ENCODE measurements around the gene MRPL16.
"Not testable (repeated sequence)": the region's sequence is repeated elsewhere in the genome, so short reads cannot be mapped to it uniquely, and the experiment has no call there.

Gene MRPL16

GRCh38 chr11:59810911-59811259 lies 307 bp upstream of the MRPL16 start:
- DNase-seq: no peak

- no peak for DNase-seq
Measured at GRCh38 chr11:59807047-59807610, 3.4 kb downstream of the MRPL16 start.

GRCh38 chr11:59804061-59804460 lies 6.5 kb downstream of the MRPL16 start:
- no peak for DNase-seq

DNA sequence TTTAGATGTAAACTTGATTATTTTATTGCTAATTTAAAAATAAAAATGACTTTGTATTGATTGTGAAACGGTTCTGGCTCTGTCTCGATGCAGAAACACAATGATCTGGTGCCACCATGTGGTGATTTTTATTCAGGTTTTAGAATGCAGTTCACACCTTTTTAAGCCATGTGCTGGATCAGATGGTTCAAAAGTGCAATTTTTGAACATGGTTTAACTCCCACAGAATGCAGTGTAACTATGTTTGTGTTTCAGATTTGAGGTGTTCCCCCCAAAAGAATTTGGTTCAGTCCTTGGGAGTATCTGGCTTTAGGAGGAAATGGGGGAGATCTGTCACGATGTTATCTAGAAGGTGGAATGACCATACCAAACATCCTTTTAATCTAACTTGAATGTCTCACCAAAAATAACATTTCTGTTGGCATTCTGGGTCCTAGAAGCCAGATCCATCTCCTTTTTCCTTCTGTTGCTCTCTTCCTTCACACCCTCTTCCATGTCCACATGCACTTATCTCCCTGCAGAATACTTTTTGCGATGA lies 7.9 kb downstream of the MRPL16 start:
- DNase-seq: no peak

DNA sequence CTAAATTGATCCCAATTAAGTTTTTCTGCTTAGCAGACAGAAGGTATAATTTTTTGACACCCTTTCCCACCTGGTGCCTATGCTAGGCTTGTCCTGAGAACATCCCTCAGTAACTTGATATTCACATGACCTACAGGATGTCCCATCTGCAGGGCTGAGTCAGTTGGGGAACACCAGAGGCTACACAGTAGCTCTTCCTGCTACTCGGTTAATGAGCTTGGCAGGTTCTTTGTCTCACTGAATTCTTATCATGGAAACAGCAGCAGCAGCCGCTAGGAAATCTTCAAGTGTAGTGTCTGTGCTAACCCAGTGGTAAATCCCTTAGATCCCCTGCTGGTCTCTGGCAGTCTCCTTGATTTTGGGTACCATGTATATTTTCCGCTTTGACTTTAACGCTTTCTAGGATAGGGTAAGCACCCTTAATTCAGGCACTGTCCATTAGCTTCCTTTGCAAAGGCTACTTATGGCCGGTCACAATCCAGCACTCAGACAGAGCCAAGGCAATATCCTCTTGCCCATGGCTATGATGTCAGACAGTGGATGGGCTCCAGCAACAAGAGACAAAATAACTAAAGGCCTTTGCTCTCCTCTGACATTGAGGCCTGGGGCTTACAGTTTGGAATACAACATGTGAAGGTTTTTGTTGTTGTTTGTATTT lies 8.5 kb downstream of the MRPL16 start:
- no peak for DNase-seq

GRCh38 chr11:59801160-59801706 lies 9.3 kb downstream of the MRPL16 start:
- DNase-seq: no peak

DNA sequence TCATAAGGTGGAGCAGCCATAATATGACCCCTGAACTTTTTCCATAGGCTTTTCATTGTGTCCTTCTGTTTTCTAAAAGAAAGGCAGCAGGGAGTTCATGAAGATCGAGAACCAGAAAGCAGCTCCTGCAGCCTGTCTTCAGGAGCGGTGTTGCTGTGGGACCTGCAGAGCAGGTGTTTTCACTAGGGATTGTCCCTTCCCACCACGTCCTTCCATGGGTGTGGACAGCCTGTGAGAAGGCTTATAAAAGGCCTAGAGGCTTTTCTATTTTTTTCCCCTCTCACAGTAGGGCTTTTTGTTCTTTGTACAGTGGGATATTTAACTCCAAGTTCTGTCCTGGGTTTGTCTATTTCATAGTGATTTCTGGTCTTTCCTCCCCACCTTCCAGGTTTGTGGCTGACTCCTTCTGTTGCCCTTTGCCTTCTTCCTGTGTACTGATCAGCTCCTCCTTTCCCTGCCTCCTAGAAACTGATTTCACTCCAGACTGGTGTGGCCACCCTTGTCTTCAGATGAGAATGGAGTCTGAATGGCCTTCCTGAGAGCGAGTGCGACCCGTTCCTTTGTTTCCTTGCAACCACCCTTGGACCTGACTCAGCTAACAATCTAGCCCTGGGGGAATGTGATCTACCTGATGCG lies 10.1 kb downstream of the MRPL16 start:
- DNase-seq: no peak

DNA sequence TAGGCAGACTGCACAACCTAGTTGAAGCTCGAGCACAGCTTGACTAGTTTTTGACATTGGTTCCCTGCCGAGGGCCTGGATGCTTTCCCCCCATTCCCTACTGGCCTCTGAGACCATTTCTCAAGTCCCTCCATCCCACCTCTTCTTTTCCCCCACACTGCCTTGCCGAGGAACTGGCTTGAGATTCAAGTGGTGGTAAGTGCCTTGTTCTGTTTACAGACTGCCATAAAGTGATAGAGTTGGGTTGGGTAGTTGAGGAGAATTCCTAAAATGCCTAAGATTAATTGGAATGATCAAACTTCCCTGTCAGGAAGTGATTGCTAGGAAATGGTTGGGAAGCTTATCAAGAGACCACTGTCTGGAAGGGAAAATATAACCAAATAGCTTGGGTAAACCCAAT lies 16.2 kb downstream of the MRPL16 start:
- no peak for DNase-seq

DNA sequence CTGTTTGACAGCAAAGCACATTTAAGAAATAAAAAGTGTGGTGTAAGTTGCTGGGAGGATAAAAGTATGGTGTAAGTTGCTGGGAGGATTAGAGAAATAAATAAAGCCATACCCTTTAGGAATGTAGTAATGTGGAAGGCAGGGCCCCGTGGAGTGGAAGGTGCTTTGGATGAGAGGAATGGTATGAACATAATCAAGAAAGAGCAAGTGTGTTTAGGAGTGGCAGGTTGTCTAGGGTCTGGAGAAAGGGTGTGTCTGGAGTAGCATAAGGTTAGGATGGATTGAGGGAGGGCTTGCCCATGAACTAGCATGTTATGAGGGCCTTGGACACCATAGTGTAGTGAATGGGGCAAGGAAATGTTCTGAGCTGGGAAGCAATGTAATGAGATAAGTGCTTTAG lies 18.1 kb downstream of the MRPL16 start:
- no peak for DNase-seq

GRCh38 chr11:59791639-59792038 lies 18.9 kb downstream of the MRPL16 start:
- no peak for DNase-seq

- DNase-seq: no peak
Measured at GRCh38 chr11:59787816-59788215, 22.8 kb downstream of the MRPL16 start.

- no peak for DNase-seq
Measured at GRCh38 chr11:59787255-59787588, 23.4 kb downstream of the MRPL16 start.

DNA sequence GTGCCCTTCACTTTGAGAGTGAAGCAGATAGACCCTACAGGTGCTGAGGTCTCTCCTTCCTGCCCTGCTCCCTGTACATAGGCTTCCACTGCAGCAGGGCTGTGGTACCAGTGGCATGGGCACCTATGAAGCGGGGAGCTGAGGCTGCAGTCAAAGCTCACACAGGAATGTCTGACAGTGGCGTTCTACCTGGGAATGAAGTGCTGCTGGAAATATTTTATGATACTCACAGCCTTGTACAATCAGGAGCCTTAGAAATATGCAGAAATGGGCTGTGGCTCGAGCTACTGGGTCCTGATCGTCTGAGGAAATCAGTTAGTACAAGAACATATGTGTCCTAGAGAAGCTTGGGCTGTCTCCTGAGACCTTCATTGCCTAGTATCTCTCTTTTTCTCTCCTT lies 24.8 kb downstream of the MRPL16 start:
- DNase-seq: no peak

GRCh38 chr11:59784441-59784840 lies 26.1 kb downstream of the MRPL16 start:
- DNase-seq: not testable (repeated sequence)

DNA sequence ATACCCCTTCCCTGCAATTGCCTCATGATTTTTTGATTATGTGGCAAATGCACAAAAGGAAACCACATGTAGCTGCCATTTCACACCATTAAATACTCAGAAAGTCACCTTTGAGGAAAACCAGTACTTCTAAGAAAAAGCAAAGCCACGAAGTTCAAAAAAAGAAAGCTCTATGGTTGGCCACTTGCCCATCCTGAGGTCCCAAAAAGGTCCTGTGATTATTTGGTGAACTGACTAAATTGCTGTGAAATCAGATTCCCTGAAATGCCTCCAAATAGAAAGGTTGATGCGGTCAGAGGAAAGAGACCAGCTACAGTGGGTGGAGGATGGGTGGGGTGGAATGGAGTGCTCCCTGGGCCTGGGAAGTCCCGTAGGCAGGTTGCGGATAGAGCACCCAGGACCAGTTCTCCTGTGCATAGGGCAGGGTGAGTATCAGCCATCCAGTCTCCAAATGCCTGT lies 26.9 kb downstream of the MRPL16 start:
- DNase-seq: no peak

DNA sequence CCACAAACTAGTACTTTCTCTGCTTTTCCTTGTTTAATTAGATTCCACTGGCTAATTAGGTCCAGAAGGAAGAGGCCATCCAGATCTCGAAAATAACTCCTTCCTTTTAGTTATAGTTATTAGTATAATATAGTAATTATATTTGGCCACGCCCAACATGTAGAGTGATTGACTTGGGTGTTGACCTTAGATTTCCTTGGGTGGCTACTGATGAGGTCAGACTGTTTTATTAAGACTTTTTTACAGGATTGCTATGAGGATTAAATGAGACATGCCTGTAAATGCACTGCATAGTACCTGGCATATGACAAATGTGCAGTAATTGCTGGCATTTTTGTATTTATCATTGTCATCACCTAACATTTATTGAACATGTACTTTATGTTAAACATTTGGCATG lies 28.5 kb downstream of the MRPL16 start:
- DNase-seq: no peak

DNA sequence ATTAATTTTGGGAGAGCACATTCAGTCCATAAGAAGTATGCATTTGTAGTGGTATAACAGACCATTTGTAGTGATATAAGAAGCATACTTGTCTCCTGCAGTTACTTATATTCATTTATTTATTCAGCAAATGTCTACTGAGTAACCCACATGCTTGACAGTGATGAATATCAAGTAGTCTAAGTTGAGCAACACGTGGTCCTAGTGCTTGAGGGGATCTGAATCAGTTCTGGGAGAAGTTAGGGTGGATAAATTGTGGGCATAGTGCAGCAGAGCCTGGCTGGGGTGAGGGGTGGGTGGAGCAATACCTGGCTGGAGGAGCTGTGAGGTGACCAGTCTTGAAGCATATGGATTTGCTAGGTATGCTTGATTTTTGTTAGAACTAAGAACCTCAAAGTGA lies 31.1 kb downstream of the MRPL16 start:
- no peak for DNase-seq

DNA sequence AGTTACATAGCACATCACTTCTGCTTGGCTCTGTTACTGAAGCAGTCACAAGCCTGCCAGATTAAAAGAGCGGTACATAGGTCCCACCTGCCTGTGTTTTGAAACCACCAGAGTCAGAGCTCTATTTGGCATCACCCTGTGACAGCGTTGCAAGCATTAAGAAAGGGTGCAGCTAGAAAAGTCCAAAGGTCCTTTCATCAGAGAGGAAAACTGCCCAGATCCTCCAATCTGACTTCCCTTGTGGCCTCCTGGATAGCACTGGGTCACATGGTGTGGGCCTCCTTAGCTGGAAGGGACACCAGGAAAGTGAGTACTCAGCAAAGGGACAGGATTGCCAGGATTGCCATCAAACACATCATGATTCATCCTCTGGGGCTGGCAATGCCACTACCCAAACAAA lies 32.5 kb downstream of the MRPL16 start:
- DNase-seq: no peak

GRCh38 chr11:59777104-59777503 lies 33.5 kb downstream of the MRPL16 start:
- DNase-seq: no peak

DNA sequence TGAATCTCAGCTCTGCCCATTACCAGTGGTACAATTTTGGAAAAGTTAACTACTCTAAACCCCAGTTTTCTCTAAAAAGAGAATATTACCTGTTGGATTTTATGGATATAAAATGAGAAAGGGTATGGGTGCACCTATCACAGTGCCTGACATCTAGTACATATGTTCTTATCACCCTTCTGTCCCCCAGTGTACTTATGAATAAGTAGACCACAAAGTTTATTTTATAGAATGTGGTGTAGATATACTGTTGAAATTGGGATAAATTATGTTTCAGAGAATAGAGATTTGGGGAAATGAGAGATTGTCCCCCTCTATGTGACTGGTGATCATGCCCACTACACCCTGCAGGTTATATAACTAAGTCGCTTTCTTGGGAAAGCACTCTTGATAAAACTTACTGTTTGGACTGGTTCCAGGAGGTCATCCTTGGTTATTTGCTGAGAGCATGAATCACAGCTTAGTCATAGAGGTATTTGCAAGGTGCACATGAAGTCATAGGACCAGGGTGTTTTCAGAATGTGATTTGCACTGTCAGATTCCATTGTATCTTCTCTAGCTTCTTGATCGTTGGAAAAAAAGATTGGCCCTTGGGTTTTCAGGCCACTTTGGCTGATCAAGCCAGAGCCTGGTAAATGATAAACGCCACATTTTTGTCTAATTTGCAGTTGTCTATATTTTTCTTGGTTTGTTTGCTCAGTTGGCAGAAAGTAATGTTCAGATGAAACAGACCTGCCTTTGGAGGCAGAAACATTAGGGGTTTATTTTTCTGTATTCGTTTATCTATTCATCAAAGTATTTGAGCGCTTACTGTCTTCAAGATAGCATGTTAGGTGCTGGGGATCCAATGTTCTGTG lies 34.1 kb downstream of the MRPL16 start:
- DNase-seq: no peak

DNA sequence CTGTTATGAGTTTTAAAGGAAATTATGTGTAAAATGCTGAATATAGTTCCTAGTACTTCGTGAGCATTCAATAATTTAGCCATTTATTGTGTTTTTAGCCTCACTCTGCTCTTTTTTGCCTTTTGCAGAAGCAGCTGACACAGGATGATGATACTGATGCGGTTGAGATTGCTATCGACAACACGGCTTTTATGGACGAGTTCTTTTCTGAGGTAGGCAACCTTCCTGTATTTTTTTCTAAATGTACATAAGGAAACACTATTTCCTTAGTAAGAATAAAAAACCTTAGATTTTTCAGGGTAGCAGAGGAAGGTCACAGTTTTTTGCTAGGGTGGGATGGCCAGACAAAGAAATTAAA lies 37.5 kb downstream of the MRPL16 start:
- DNase-seq: no peak

GRCh38 chr11:59771605-59772004 lies 39.0 kb downstream of the MRPL16 start:
- no peak for DNase-seq

- no peak for DNase-seq
Measured at GRCh38 chr11:59770869-59771268, 39.7 kb downstream of the MRPL16 start.
